GM18907 (cell line): Measurements from ENCODE around the gene KRT4.
"Not testable (repeated sequence)": the region's sequence is repeated elsewhere in the genome, so short reads cannot be mapped to it uniquely, and the experiment has no call there.

Experiments used
- ATAC-seq: cut with Tn5 transposase; IDR thresholded peaks from one replicate; pipeline ENCODE4 v1.9.1; 2021; ENCODE audit warnings: mild to moderate bottlenecking, moderate library complexity; ENCODE audit not compliant: unreplicated experiment

The KRT4 gene

DNA sequence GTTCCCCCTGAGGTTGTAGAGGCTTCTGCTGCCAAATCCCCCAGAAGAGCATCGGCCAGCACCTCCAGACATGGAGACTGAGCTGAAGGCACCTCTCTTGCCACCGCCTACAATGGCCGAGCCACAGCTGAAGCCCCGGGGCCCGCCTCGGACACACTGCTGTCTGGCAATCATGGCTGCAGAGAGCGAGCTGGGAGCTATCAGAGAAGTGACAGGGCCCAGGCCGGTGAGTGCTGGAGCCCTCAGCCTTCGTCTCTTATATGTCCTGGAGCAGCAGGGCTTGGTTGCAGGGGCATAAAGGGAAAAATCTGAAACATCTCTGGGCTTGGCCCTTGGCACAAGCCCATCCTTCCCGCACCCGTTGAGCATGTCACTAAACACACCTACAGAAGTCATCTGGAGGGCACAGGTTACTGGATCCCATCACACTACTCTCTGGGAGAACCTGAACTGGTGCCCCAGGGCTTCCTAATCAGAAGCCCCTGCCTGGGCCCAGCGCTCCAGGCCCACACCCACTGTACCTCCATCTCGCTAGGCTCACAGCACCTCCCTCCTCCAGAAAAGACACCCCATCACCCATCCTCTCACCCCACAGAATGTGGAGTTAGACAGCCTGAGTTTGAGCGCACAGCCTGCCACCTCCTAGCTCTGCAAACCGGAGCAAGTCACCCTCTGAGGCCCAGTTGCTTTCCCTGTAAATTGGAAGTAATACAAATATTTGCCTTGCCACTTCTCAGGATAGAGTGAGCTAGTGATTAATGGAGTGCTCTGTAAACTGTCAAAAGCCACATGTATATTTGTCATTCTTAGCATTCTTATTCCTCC lies at the start of gene KRT4:
Gene KRT4, minus strand, starts transcription at position 232 of the 825 bp plus-strand sequence. Its CDS starts 58 bp downstream, at position 174.
- no peak for ATAC-seq

DNA sequence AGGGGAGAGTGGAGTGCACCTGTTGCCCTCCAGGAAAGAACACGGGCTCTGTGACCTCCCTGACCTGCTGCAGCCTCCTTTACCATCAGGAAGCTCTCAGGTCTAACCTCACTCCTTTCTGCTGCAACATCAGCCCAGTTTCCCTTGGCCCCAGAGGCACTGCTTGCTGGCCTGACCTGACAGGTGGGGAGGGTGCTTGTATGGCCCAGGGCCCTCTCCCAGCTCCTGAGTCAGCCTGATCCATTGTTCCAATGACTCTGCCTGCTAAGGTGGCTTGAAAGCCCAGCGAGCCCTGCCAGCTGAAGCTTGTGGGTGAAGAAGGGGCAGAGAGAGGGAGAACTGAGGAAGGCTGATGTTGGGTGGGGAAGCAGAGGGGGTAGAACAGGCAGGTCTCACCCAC lies 48.1 kb upstream of the KRT4 start:
- no peak for ATAC-seq

DNA sequence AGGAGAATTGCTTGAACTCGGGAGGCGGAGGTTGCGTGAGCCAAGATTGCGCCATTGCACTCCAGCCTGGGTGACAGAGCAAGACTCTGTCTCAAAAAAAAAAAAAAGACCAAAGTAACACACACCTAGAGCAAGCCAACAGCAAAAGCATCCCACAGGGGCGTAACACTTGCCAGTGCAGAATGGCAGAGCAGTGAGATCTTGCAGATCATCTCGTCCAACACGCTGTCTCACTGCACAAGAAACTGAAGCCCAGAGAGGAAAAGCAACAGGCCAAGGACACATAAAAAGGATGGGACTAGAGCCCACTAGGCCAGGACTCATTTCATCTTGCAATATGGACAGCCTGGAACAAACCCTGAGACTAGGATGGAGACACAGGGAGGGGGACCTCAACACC lies 47.6 kb upstream of the KRT4 start:
- no peak for ATAC-seq

DNA sequence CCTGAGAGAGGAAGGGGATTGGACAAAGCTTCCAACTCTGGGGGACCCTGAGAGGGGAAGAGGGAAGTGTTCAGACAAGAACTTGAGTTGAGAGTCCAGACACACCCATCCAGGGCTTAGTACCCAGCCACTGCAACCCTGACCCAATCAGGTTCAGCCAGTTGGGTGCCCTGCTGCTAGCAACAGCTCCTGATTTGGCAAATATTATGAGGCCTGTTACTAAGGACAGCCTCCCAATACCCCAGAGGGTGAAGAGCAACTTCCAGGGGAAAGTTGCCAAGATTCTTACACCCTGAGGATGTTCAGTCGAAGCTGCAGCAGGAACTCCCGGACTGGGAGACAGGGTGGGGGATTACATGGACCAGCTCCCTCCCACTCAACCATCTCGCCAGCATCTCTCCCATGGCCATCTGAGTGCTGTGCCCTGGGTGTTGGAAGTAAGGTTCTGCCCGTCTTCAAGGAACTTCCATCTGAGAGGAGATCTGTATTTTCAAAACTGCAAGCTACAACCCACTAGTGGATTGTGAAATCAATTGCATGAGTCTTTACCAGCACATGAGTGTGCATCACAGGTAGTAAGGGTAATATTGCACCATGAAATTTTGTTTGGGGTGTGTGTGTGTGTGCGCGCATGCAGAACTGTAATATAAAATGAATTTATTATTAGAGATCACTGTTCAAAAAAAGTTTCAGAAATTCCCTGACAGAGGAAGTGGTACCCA lies 46.3 kb upstream of the KRT4 start:
- no peak for ATAC-seq

DNA sequence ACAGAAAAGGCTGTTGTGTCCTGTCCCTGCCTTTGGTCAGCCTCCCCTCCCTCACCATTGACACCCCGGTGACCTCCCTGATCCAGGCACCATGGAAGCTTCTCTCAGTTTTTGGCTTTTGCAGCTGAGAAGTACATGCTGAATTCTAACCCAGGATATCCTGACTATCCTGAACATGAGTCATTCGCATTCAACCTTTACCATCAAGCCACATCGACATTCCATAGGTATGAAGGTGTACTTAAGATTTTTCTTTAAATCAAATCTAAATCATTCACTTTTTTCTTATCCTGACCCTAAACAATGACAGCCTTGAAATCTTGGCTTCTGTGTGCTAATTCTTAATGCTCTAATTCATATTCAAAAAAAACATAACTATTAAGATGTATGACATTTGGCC lies 43.6 kb upstream of the KRT4 start:
- ATAC-seq, result no peak

DNA sequence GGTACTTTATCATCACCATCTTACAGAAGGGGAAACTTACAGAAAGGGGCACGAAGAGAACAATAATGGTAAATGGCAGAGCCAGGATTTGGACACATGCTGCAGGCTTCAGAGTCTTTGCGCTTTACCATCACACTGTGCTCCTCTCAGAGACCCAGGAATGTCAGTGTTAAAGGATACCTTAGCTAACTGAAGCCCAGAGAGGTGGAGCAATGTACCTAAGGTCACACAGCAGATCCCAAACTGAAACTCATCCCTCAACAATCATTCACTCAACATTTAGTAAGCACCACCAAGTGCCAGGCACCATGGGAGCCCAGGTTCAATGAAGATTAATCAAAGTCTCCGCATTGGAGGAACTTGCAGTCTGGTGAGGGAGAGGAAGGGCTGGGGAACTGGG lies 42.9 kb upstream of the KRT4 start:
- ATAC-seq, result no peak

DNA sequence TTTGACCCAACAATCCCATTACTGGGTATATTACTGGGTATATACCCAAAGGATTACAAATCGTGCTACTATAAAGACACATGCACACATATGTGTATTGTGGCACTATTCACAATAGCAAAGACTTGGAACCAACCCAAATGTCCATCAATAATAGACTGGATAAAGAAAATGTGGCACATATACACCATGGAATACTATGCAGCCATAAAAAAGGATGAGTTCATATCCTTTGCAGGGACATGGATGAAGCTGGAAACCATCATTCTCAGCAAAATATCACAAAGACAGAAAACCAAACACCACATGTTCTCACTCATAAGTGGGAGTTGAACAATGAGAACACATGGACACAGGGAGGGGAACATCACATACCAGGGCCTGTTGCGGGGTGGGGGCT lies 42.2 kb upstream of the KRT4 start:
- not testable (repeated sequence) for ATAC-seq

DNA sequence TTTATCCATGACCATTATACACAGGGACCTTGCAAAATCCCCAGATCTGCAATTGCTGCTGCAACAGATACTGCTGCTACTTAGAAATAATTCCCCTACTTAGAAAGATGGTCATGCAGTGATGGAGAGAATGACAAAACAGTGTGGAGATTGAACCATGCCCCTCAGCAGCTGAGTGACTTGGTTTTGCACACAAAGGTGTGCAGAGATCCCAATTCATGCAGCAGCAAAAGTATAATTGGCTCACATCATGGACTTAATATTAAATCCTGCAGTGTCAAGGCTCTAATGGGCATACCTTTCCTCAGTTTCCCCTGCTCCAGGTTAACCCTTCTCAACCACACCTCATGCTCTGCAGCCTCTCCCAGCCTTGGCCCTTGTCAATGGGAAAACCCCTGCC lies 37.9 kb upstream of the KRT4 start:
- no peak for ATAC-seq

DNA sequence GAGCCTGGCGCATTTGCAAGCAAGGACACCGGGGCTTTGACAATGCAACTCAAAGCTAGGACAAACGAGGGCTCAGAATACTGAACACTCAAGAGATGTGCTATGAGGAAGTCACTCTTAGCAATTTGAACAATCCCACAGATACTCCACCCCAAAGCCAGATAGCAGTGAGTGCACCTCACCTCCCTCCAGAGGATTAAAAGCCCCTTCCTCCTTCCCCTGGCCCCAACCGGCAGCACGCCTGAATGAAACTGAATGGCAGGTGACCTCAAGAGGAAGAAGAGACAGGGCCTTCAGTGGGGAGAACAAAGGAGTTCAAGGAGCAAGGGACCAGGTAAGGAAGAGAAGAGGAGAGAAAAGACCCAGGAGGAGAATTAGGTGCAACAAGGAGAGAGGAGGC lies 36.8 kb upstream of the KRT4 start:
- no peak for ATAC-seq

DNA sequence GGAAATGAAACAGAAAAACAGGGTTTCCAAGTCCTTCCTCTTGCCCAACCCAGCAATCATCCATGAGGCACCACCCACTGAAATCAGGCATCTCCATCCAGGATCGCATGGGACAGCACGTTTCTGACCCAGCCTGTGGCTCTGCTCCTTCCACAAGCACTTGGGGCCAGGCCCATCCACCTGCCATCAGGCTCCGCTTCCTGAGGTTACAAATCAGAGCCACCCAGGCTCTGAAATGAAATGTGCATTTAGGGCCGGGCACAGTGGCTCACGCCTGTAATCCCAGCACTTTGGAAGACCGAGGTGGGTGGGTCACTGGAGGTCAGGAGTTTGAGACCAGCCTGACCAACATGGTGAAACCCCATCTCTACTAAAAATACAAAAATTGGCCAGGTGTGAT lies 35.6 kb upstream of the KRT4 start:
- no peak for ATAC-seq

DNA sequence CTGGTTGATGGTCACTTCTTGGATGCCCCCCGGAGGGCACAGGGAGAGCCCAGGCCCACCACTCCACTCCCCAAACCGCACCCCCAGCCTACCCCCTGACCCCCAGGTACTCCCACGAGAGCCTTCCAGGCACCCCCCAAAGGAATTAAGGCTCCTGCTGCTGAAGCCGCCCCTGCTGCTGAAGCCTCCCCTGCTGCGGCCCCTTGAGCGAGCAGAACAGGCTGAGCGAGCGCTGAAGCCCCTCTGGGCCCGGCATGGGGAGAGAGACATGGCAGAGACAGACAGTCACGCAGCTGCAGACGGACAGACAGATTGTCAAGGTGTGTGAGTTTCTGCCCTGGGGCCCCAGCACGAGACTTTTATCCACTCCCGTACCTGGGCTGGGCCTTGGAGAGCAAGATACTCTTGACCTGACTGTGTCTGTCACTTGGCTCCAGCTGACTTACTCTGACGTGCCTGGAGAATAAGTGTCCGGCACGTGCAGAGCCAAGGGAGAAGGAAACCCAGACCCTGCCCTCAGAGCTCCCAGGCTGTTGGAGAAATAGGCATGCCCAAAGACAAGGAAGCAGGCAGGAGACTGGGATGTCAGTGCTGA lies 34.8 kb upstream of the KRT4 start, which contains the start of gene KRT78:
Gene KRT78, minus strand, starts transcription at position 334 of the 595 bp plus-strand sequence. Its CDS starts 64 bp downstream, at position 270.
- ATAC-seq, result no peak

DNA sequence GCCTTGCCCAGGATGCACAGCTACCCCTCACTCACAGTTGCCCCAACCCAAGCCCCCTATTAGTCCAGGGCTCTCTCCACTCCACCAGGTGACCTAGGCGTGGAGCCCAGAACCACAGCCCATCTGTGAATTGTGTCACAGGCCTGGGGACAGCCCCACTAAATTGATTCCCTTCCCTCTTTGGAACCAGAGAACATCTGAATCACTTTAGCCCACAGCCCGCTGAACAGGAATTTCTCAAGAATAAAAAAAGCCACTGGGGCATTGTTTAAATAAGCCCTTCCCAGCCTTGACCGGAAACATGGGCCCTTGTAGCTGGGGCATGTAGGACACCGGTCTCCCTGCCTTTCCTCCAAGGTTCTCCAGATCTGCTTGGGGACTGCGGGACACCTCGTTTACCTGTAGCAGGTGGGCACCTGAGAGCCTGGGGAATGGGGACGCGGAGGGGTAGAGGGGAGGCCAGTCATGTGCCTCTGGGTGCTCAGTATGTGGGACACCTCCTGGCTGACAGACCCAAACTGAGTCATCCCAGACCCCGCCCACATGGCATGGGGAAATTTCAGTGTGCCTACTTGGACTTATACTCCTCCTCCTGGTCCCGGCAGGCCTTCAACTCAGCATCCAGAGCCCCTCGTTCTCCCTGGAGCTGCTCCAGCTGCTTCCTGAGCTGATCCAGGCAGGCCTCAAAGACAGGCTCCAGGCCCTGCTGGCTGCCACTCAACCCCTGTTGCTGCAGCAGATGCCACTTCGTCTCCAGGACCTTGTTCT lies 33.6 kb upstream of the KRT4 start:
- no peak for ATAC-seq

DNA sequence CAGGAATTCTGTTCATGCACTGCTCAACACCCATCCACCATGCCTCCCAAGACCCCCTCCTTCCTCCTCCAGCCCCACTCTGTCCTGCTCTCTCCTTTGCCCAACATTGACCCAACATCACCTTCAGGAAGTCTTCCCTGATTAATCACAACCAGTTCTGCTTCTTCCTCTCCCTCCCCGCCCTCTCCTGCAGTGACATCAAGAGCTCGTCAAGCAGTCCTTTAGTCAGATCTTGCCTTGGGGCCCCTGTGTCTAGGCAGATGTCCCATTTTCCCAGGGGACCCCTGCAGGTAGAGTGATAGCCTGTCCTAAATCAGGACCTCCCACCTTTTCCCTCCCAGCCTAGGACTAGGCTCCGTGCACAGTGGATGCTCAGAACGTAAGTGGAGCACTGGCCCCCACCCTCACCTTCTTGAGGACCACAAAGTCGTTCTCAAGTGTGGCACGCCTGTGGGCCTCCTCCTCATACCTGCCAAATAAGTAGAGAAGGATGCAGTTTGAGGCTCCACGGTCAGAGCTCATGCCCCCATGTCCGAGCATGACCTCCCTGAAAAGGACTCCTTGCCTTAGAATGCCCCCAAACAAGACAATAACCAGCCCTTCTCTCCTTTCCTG lies 32.5 kb upstream of the KRT4 start:
- ATAC-seq, result no peak

DNA sequence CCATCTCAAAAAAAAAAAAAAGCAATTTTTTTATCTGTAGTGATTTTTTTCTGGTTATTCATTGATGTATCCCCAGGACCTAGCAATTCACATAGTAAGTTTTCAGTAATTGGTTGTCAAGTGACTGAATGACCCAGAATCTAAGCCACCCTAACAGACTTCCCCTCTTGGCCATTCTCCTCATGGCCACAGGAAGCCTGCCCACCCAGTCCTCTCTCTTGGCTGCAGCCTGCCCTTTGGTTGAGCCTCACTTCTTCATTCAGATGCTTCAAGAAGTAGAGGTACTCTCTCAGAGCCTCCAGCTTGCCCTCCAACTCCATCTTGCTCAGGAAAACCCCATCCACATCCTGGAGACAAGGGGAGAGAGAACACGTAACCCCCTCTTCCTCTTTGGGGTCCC lies 32.0 kb upstream of the KRT4 start:
- ATAC-seq, result no peak

DNA sequence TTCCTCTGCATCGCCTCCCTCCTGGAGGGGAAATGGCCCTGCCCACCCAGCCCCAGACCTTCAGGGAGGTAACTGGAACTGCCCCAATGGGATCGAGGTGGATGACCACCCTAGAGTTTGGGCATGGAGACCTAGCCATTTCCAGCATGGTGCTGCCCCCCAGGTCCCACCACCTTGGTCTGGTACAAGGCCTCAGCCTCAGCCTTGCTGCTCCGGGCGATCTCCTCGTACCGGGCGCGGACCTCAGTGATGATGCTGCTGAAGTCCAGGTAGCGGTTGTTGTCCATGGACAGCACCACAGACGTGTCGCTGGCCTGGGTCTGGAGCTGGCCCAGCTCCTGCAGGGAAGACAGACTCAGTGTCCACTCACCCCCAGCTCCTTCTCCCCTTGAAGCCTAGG lies 30.5 kb upstream of the KRT4 start:
- no peak for ATAC-seq

DNA sequence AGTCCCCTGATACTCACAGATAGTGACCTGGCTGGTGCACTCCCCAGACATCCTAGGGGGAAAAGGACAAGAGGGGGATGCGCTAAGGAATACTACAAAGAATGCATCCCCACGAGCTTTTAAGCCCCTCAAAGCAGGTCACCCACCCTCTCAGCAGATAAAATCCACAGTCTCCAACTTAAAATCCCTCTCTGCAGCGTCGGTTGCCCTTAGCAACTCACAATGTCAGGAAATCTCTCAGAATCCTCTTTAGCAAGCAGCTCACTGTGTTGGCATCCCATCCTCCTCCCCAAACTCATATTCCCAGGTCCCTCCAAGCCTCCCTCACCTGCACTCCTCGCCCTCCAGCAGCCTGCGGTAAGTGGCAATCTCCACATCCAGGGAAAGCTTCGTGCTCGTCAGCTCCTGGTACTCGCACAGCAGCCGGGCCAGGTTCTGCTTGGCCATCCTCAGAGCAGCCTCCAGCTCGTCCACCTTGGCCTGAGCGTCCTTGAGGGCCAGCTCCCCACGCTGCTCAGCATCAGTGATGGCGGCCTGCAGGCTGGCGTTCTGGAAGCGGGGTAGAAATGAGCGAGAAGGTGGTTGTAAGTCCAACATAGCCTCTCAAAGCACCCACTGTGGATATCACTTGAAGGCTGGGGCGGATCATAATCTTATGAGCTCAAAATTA lies 25.7 kb upstream of the KRT4 start:
- no peak for ATAC-seq

DNA sequence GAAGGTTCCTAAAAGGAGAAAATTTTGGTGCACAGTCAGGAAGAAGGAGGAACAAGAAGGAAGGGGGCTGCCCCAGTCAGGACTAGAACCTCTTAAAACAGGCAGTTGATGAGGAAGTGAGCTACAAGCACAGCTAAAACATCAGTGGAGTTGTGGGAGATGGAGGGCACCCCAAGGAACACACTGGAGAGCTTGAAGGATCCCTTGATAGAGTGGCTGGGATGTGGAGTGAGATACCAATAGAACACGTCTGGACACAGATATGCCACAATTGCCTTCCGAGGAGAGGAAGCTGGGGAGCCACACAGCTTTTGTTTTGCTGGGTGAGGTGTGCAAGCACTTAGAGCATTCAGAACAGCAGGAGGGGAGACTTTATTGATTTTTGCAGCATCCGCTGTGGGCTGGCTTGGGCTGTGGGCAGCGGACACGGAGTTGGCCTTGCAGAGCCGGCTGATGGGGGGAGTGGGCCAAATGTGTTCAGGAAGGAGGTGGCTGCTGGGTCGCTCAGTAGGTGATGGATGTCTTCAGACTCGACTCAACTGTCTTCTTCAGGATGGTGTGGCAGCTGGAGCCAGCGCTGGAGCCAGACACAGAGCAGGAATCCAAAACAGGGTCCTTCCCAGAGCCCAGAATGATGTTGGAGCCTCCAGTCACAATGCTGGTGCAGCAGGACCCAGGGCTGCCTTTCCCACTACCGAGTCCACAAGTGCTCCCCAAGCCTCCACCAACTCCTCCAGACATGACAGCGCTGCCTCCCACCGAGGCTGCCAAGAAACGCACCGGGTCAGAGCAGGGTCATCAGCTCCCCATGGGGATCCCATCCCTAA lies 24.9 kb upstream of the KRT4 start:
- ATAC-seq, result no peak

DNA sequence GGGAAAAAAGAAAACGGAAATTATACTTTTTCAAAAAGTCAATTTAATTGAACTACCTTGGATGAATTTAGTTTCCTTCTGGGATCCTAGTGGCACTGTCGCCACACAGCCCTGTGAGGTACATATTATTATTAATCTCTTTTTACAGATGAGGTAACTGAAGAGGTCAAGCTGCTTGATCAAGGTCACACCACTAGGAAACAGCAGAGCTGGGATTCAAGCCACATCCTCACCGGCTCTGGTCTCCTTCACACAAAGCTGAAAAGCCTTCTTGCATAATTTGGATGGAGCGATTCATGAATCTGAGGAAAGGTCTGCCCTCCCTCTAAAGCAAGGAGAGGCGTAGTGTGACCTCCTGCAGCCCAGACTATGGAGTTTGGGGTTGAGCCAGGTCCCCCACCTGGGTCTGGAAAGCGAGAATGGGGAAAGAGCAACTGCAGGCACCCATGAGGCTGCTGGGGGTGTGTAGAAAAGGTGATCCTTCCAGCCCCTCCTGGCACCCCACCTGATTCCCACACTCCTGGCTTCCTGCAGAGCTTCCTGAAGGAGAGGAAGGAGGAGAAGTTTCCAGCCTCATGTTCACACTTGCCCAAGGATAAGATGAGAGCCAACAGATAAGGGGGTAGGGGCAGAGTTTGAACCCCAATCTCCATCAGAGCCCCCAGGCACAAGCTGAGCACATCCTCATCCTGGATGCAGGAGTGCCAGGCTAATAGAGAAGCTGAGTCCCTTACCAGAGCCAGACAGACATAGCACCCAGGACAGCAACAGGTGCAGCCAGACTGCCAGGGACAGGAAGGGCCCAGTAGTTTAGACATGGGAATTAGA lies 24.1 kb upstream of the KRT4 start:
- ATAC-seq, result no peak

DNA sequence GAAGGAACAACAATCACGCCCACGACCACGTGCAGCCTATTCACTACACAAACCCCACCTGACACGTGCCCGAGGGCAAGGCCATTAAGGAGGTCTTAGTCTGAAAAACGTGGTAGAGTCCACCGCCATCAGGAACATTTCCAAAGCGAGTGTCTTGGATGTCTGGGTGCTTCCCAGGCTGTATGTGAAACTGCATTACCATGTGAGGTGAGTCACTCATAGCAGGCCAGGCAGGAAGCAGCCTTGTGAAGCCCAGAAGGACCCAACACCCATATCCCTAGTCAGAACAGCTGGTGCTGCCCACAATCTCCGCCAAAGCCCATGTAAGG lies 23.5 kb upstream of the KRT4 start:
- ATAC-seq, result no peak
